ENCODE results near the gene MVB12B.

MVB12B gene

GRCh38 chr9:126389992-126390391, 63.4 kb downstream of the MVB12B start:
- no peak overlapping the region for H3K27ac ChIP-seq
- no peaks in the 10 kb centered on the region for H3K27me3 ChIP-seq (ENCODE audit: insufficient read depth, low read depth, severe bottlenecking)
- peaks cover 76% of the 10 kb centered on the region for H3K36me3 ChIP-seq
- TF ChIP-seq CTCF (IDR thresholded peaks at IDR 0.05; ENCODE audit: low read depth, low read length): no peak
- H3K9me3 ChIP-seq (ENCODE audit: severe bottlenecking): no peaks in the 10 kb centered on the region
- DNase-seq: no peak
- no peak overlapping the region for H3K4me3 ChIP-seq (ENCODE audit: low read depth, low read length)

DNA sequence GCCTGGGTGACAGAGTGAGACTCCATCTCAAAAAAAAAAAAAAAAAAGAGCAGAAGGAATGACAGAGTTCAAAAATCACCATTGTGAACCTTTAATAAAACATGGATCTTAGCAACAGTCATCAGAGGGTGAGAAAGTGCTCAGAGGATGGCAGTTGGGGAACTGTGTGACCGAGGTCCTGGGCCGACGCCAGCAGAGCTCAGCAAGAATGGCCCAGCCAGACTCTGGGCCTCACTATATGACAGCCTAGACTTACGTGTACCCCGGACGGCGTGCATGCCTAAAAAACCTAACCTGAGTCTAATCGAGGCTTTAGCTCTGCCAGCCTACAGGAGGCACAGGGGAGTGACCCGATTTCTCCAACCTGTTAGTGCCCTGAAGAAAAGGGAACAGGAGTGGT, 64.3 kb downstream of the MVB12B start:
- DNase-seq: no peak
- Histone ChIP-seq H3K27me3 (ENCODE audit: insufficient read depth, low read depth, severe bottlenecking) (no peaks in the 10 kb centered on the region), H3K4me3 (ENCODE audit: low read depth, low read length) (no peak overlapping the region), H3K36me3 (peaks cover 81% of the 10 kb centered on the region), H3K27ac (no peak overlapping the region), H3K9me3 (ENCODE audit: severe bottlenecking) (no peaks in the 10 kb centered on the region)
- TF ChIP-seq CTCF (IDR thresholded peaks at IDR 0.05; ENCODE audit: low read depth, low read length): no peak

- Histone ChIP-seq H3K9me3 (ENCODE audit: severe bottlenecking) (no peaks in the 10 kb centered on the region), H3K27ac (no peak overlapping the region), H3K36me3 (peaks cover 81% of the 10 kb centered on the region), H3K4me3 (ENCODE audit: low read depth, low read length) (no peak overlapping the region), H3K27me3 (ENCODE audit: insufficient read depth, low read depth, severe bottlenecking) (no peaks in the 10 kb centered on the region)
- no peak for DNase-seq
- TF ChIP-seq CTCF (IDR thresholded peaks at IDR 0.05; ENCODE audit: low read depth, low read length): no peak
Observed at GRCh38 chr9:126391713-126392661, 65.4 kb downstream of the MVB12B start.

- Histone ChIP-seq H3K27ac (no peak overlapping the region), H3K27me3 (ENCODE audit: insufficient read depth, low read depth, severe bottlenecking) (no peaks in the 10 kb centered on the region), H3K4me3 (ENCODE audit: low read depth, low read length) (no peak overlapping the region), H3K36me3 (peaks cover 78% of the 10 kb centered on the region), H3K9me3 (ENCODE audit: severe bottlenecking) (no peaks in the 10 kb centered on the region)
- TF ChIP-seq CTCF (IDR thresholded peaks at IDR 0.05; ENCODE audit: low read depth, low read length): no peak
- no peak for DNase-seq
Observed at GRCh38 chr9:126392662-126393371, 66.2 kb downstream of the MVB12B start.

- TF ChIP-seq CTCF (IDR thresholded peaks at IDR 0.05; ENCODE audit: low read depth, low read length): no peak
Observed at GRCh38 chr9:126393876-126394275, 67.2 kb downstream of the MVB12B start.

More at GRCh38 chr9:126393876-126394275, 67.2 kb downstream of the MVB12B start:
- no peaks in the 10 kb centered on the region for H3K27me3 ChIP-seq (ENCODE audit: insufficient read depth, low read depth, severe bottlenecking)
- DNase-seq: no peak
- no peak overlapping the region for H3K4me3 ChIP-seq (ENCODE audit: low read depth, low read length)
- no peaks in the 10 kb centered on the region for H3K9me3 ChIP-seq (ENCODE audit: severe bottlenecking)
- peaks cover 73% of the 10 kb centered on the region for H3K36me3 ChIP-seq
- H3K27ac ChIP-seq: no peak overlapping the region
